C1 segment of cervical spinal cord (tissue), 14 donors: ENCODE measurements around the gene SLC5A2.
A peak's percentile ranks its signal among the peaks of the same experiment; 100 is the strongest.
"Not testable (repeated sequence)": the region's sequence is repeated elsewhere in the genome, so short reads cannot be mapped to it uniquely, and the experiment has no call there.

Experiments
- DNase-seq, 14 donors: peaks; one replicate each; lab custom pipeline; 2025; lab: John Stamatoyannopoulos, UW

Gene SLC5A2

DNA sequence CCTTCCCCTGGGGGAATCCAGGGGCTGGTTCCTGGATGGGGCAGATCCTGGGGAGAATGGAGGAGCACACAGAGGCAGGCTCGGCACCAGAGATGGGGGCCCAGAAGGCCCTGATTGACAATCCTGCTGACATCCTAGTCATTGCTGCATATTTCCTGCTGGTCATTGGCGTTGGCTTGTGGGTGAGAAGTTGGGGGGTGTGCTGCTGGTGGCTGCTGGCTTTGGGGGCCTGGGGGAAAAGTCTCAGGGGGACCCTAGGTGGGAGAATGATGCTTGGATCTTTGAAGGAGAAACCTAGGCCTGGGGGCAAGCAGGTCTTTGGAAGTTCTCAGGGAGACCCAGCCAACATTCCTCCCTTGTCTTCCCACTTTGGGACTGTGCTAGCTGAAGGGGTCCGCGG is at the start of gene SLC5A2:
Gene SLC5A2, plus strand, starts transcription at position 43 of the 400 bp plus-strand sequence. Its CDS starts 14 bp downstream, at position 57.
- DNase-seq: no peak

DNA sequence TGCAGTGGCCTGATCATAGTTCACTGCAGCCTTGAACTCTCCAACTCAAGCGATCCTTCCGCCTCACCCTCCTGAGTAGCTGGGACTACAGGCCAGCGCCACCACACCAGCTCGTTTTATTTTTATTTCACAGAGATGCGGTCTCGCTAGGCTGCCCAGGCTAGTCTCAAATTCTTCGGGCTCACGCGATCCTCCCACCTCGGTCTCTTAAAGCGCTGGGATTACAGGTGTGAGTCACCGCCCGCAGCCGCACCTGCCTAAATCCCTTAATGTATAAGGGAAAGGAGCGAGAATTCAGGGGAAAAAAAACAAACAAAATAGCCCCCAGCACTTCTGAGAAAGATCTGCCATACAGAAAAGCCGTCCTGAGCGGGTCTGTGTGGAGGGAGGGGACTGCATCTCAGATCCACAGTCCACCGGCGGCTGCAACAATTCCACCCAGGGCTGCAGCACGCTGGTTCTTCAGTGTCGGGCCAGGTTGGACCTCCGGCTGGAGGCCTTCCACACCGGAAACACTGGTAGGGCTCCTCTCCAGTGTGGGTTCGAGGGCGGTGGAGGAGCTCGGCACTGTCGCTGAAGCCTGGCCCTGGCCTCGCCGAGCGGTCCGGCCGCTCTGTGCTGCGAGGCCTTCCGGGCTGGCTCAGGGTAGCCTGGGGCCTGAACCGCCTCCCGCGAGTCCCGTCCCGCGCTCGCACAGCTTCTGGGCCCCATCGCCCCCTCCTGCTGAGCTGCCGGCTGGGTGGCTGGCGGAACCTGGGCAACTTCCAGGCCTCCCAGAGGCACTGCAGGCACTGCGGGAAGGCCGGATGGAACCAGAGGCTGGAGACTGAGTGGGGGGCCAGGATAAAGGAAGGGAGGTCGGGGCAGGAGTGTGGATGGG is 47.3 kb upstream of the SLC5A2 start:
- DNase-seq: no peak

DNA sequence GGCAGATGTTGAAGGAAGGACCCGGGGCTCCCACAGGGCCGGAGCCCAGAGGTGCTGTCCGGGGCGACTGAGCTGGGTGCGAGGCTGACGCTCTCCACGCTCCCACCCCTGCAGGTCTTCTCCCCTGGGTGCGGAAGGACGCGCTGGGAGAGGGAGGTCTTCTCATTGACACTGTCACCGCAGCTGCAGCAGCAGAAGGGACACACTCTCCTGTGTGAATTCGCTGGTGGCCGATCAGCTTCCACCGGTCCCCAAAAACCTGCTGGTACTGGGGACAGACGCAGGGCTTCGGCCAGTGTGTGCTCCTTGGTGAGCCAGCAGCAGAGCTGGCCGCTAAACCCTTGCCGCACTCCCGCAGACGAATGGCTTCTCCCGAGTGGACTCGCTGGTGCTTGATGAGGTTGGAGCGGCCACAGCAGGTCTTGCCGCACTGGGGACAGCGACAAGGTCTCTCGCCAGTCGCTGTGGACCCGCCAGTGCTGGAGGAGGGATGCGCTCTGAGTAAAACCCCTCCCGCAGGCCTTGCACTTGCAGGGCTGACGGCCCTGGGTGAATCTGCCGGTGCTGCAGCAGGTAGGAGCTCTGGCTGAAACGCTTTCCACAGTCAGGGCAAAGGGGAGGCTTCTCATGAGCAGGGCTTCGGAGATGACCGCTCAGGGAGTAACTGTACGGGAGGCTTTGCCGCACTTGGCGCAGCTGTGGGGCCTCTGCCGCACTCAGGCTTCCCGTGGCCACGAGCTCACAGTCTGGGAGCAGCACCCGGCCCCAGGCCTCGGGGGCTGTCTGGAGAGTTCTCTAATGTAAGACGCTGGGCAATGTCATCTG is 46.5 kb upstream of the SLC5A2 start:
- no peak for DNase-seq

DNA sequence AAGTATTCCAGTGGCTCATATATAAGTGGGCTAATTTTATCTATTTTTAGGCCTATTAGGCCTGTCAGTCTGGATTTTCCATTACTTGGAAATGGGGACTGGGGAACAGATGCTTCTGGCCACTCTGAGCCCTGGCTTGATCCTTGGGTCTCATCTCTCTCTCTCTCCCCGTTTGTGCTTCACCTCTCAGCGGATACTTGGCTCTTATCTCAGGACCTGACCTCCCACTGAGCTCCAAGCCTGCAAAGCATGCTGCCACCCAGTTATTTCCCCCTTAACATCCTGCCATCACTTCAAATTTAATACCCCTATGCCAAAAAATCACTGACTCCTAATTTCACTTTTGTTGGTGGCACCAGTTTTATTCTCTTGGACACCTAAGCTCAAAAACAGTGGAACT is 44.5 kb upstream of the SLC5A2 start:
- DNase-seq: peak in 1 of 14 donors; percentile 67

DNA sequence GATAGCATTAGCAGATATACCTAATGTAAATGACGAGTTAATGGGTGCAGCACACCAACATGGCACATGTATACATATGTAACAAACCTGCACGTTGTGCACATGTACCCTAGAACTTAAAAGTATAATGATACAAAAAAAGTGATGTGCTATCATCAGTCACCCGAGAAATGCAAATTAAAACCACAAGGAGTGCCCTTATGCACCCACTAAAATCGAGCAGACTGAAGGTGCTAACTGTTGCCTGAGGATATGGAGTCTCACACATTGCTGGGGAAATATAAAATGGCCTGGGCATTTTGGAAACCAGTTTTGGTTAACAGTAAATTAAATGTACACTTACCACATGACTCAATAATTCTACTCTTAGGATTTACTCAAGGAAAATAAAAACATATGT is 43.9 kb upstream of the SLC5A2 start:
- not testable (repeated sequence) for DNase-seq

DNA sequence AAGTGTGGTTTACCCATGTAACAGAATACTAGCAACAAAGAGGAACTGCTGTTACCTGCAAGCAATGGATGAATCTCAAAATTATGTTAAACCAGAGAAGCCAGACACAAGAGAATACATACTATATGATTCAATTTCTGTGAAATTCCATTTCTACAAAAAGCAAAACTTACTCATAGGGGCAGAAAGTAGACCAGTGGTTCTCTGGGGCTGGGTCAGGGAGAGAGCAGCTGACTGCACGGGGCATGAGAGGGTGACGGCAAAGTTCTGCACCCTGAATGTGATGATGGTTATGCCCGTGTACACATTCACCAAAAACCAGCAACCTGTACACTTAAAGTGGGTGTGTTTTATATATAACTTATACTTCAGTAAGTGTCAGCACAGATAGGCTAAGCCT is 43.4 kb upstream of the SLC5A2 start:
- no peak for DNase-seq

DNA sequence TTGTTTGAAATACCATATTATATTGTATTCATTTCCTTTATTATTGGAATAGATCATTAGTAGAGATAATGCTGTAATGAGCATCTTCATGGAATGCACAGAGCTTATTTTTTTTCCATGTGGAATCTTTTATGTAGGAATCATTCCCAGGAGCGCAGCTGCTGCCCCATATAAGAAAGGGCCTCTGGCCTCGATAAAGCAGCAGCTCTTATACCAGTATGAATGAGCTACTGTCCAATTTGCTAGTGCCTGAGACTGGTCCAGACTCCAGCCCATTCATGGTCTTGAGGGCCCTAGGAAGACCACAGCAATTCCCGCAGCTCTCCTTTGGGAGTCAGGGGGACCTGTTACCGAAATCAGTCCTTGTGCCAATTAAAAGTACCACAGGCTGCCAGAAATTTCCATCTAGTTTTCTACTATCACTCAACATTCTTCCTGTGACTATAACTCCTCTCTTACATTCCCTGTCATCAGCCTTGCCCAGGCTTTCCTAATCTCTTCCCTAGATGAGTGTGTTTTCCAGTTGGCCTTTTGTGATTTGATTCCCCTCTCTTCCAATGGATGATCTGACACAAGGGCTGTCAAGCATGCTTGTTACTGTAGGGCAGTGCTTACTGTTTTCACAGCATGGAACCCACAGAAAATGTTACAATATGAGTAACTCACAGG is 42.3 kb upstream of the SLC5A2 start:
- DNase-seq: peak in 1 of 14 donors; percentile 17

DNA sequence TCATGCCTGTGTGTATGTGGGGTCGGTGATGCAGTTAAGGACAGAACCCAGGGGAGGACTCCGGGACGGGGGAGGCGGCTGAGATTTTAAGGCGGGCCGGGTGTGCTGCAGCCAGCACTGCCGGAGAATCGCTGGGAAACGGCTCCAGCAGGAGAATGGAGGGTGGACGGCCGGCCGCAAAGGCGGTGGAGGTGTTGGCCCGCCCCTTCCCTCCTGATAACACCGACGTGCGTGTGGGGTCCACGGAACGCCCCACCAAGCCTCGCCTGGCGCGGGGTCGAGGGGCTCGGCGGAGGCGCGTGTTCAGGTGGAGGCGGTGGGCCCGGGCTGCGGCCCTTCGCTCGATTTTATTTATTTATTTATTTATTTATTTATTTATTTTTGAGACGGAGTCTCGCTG is 41.0 kb upstream of the SLC5A2 start:
- no peak for DNase-seq

DNA sequence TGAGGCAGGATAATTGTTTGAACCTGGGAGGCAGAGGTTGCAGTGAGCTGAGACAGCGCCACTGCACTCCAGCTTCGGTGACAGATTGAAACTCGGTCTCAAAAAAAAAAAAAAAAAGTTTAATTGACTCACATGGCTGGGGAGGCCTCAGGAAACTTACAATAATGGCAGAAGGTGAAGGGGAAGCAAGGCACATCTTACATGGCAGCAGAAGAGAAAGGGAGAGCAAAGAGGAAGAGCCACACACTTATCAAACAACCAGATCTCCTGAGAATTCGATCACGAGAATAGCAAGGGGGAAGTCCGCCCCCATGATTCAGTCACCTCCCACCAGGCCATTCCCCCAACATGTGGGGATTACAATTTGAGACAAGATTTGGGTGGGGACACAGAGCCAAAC is 37.0 kb upstream of the SLC5A2 start:
- not testable (repeated sequence) for DNase-seq

DNA sequence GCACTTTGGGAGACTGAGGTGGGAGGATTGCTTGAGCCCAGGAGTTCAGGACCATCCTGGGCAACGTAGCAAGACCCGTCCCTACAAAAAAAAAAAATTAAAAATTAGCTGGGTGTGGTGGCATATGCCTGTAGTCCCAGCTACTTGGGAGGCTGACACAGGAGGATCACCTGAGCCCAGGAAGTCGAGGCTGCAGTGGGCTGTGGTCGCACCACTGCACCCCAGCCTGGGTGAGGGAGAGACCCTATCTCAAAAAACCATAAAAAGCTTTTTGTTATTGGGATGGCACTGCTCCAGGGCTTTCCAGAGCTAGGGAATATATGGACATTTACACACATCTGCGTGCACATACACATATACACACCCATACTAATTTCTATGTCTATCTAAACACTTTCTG is 31.7 kb upstream of the SLC5A2 start:
- no peak for DNase-seq

DNA sequence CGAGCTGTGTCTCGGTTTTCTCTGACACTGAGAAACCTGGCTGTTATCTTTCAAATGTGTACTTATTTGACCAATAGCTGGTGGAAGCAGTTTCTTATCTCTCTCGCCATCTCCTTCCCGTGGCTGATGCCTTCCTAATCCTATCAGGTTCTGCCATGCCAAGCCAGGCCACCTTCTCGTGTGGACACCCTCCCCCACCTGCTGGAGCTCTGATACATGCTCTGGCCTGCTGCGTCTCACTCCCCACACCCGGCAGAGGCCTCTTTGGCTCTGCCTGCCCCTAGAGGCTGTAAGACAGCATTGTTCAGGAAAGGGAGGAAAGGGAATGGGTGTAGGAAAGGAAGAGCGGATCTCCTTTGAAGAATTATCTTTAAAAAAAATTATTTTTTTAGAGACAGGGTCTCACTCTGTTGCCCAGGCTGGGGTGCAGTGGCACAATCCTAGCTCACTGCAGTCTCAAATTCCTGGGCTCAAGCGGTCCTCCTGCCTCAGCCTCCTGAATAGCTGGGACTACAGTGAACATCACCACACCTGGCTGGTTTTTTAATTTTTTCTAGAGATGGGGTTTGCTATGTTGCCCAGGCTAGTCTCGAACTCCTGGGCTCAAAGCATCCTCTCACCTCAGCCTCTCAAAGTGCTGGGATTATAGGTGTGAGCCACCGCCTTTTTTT is 31.1 kb upstream of the SLC5A2 start:
- DNase-seq: peak in 4 of 14 donors; percentile 13 to 58 (median 30)

DNA sequence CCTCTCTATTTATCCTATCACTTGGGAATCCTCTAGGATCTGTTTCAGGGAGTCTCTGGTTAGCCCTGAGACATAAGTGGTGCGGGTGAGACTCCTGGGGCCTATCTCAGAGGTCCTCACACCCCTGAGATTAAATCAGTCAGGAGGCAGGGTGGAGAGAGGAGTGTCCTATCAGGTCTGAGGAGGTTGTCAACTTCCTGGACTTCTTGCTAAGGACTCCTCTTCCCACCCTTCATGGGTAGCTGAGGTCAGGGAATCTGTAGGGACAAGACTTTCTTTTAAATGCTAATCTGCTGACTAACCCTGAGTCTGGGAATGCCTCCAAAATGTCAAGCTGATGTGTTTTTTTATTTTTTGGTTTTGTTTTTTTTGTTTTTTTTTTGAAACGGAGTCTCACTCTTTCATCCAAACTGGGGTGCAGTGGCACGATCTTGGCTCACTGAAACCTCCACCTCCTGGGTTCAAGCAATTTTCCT is 30.3 kb upstream of the SLC5A2 start:
- DNase-seq: peak in 1 of 14 donors; percentile 41

DNA sequence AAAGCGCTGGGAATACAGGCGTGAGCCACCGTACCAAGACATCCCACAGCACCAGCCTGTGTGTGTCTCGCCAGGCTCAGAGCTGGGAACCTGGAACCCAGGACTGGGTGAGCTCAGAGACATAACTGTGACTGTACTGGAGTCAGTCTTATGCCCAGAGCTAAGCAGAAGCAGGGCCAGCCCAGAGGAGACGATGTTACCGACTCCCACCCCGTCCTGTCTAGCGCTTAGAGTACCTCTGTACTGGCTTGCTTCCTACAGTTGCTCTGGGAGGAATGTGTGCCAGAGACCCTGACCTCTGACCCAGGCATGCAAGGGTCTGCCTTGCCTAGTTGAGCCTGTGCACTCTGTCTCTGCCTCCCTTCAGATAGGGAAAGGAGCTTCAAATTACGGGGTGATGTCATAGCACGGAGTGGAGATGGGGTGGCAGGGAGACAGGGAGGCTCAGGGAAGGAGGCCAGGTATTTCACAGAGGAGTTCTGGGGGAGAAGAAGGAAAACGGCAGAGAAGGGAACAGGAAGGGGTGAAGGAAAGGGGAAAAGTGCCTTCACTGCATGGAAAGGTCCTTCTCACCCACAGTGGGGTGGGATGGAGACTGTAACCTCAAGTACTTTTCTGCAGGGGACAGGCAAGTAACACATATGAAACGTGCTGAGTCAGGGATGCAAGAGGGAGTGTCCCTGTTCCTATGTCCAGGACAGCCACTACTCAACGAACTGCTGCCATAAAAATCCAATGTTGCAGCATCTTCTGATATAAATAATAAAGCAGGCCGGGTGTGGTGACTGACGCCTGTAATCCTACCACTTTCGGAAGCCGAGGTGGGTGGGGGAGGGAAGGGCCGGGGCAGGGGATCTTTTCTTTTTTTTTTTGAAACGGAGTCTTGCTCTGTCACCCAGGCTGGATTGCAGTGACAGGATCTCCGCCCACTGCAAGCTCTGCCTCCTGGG is 29.4 kb upstream of the SLC5A2 start:
- DNase-seq: no peak

DNA sequence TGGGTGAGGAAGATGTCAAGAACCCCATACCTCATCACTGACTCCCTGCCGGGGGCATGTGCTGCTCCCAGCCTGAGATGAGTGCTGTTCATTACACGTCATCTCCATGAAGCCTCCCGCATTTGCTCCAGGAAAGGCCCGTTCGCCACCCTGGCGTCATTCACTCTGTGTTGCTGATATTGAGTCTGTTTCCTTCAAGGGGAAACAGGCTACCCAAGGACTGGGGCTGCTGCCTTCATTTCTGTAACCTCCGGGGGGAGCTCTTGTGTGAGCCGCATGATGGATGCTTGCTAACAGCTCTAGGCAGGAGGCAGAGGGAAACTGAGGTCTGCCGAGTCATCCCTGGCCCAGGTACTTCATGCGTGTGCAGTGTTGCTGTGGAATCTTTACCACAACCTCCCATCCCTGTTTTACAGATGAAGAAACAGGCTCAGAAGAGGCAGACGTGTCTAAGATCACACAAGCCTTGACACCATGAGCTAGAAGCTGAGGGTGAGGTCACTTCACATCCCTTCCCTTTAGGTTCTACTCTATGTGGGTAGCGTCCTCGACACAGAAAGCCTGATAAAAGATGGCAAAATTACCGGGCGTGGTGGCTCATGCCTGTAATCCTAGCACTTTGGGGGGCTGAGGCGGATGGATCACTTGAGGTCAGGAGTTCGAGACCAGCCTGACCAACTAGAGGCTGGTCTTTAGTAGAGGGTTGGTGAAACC is 27.2 kb upstream of the SLC5A2 start:
- DNase-seq: no peak

DNA sequence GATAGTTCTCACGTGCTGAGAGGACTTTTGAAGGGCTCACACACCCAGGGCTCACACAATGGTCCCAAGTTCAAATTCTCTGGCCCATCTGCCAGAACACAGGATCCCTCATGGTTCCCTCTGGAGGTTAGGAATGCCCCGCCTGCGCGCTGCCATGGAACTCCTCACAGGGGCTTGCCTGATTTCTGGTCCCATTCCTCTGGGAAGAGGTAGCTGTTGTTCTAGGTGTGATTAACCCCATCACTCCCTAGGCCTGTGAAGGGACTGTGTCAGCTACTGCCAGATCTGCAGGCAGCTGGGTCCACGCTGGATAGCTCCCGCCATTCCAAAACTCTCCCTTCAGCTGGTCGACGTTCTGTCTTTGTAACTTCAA is 25.9 kb upstream of the SLC5A2 start:
- no peak for DNase-seq

DNA sequence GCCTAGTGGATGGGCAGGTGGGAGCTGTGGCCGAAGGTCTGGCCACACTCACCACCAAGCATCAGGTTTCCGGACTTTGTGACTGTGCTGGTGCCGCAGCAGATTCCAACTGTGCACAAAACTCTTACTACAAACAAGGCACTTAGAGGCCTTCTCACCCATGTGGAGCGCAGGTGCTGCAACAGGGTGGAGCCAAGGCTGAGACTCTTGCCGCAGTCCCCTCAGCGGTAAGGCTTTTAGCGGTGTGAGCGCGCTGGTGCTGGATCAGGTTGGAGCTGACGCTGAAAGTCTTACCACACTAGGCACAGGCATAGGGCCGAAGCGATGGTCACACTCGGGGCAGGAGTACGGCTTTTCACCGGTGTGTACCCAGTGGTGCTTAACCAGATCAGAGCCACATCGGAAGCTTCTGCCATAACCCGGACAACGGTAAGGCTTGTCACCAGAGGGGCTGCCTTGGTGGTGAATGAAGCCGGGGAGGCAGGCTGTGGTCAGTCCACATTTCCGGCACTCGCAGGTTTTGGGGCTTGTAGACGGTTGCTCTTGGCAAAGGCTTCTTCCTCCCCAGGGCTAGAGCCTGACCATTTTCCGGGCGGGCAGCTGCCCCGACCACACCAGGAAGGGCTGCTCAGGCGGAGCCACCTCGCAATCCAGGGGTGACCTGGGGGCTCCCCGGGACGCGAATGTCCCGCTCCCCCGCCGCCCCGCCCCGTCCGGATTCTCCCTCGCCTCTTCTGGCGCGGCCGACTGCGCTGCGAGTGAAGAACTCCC is 24.7 kb upstream of the SLC5A2 start:
- DNase-seq: peak in 3 of 14 donors; percentile 30 to 48 (median 30)

DNA sequence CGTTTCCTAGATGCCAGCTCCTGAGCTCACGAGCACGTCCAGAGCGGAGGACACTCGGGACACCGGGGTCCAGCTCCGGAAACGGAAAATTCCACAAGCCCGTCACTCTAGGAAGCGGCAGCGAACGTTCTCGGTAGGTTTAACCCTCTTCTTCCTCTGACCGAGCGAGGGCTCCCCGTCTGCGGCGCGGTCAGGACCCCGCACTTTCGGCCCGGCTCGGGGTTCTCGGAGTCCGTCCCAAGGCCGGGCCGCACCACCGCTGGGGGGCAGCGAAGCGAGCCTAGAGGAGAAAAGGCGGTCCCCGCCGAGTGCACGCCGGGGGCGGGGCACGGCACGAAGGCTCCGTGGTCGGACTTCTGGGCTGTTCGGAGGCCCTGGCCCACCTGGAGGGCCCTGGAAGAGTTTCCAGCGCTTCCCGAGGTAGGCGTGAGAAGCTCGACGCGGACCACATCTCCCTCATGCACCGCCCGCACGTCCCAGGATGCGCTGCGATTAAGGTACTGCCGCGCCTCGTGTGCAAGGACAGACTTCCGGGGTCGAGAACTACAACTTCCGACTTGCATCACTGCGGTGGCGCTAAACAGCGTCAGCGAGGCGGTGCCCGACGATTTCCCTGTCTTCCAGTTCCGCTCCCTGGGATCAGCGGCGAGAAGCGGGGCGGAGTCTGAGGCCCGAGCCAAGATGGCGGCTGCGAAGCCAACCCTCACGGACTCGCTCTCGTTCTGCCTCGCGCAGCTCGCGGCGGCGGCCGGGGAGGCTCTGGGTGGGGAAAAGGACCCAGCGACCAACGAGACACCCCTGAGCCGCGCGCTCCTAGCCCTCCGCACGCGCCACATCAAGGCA is 23.9 kb upstream of the SLC5A2 start, which contains the start of gene ARMC5:
Gene ARMC5, plus strand, starts transcription at position 658 of the 843 bp plus-strand sequence. Its CDS starts 24 bp downstream, at position 682.
- peak; percentile 75 to 99 (median 98) for DNase-seq
